Ishikawa (cell line): ENCODE data around the gene ALOX12B.

Experiments
- CEBPB ChIP-seq: IDR thresholded peaks from 2 replicates; pipeline ENCODE4 v1.6.1; 2012
- CREB1 ChIP-seq: IDR thresholded peaks from 2 replicates; pipeline ENCODE4 v1.6.1; 2012; ENCODE audit warnings: low read depth
- EGR1 ChIP-seq: IDR thresholded peaks from 2 replicates; pipeline ENCODE4 v1.6.1; 2012
- EP300 ChIP-seq: IDR thresholded peaks from 2 replicates; pipeline ENCODE4 v1.6.1; 2012; ENCODE audit warnings: borderline replicate concordance
- FOXM1 ChIP-seq: IDR thresholded peaks from 2 replicates; pipeline ENCODE4 v1.6.1; 2012; ENCODE audit warnings: low read depth, borderline replicate concordance
- MAX ChIP-seq: IDR thresholded peaks from 2 replicates; pipeline ENCODE4 v1.6.1; 2012
- NFIC ChIP-seq: IDR thresholded peaks from 2 replicates; pipeline ENCODE4 v1.6.1; 2012
- RAD21 ChIP-seq: IDR thresholded peaks from 2 replicates; pipeline ENCODE4 v1.6.1; 2012; ENCODE audit warnings: low read depth
- REST ChIP-seq: IDR thresholded peaks from 2 replicates; pipeline ENCODE4 v1.6.1; 2012; ENCODE audit warnings: low read depth, mild to moderate bottlenecking
- TAF1 ChIP-seq: IDR thresholded peaks from 2 replicates; pipeline ENCODE4 v1.6.1; 2012; ENCODE audit warnings: low read depth, mild to moderate bottlenecking
- TCF12 ChIP-seq: IDR thresholded peaks from 2 replicates; pipeline ENCODE4 v1.6.1; 2012; ENCODE audit warnings: low read depth
- TEAD4 ChIP-seq: IDR thresholded peaks from 2 replicates; pipeline ENCODE4 v1.6.1; 2012
- USF1 ChIP-seq: IDR thresholded peaks from 2 replicates; pipeline ENCODE4 v1.6.1; 2012
- YY1 ChIP-seq: IDR thresholded peaks from 2 replicates; pipeline ENCODE4 v1.6.1; 2012; ENCODE audit warnings: low read depth
- ZBTB7A ChIP-seq: IDR thresholded peaks from 2 replicates; pipeline ENCODE4 v1.6.1; 2012; ENCODE audit warnings: low read depth

Gene ALOX12B

GRCh38 chr17:8121681-8122421 lies 34.3 kb upstream of the ALOX12B start:
- TF ChIP-seq CREB1: no peak
- peak; percentile 77 for TF ChIP-seq MAX
- peak; percentile 66 for TF ChIP-seq RAD21
- no peak for TF ChIP-seq USF1
- no peak; the same call in 1 of the 2 replicates for TF ChIP-seq EP300
- TF ChIP-seq TEAD4: no peak
- no peak for TF ChIP-seq REST
- no peak for TF ChIP-seq EGR1
- peak; percentile 39; the same call in 1 of the 2 replicates for TF ChIP-seq TCF12
- no peak for TF ChIP-seq CEBPB
- TF ChIP-seq TAF1: no peak
- no peak for TF ChIP-seq FOXM1
- TF ChIP-seq YY1: no peak
- TF ChIP-seq NFIC: no peak
- peak; percentile 82; the same call in 1 of the 2 replicates for TF ChIP-seq ZBTB7A

GRCh38 chr17:8121407-8121680 lies 33.8 kb upstream of the ALOX12B start:
- TF ChIP-seq FOXM1 (no peak), TAF1 (no peak), ZBTB7A (no peak), REST (no peak), EP300 (no peak), RAD21 (no peak), YY1 (no peak), CEBPB (no peak), USF1 (no peak), CREB1 (no peak), TCF12 (no peak)

GRCh38 chr17:8120520-8121406 lies 33.2 kb upstream of the ALOX12B start:
- TF ChIP-seq CEBPB: peak; percentile 75
- TF ChIP-seq RAD21: no peak
- TF ChIP-seq MAX: peak; percentile 30
- no peak for TF ChIP-seq EGR1
- 0 out of 2 replicates have a peak, but pooled peaks have one; percentile 42 for TF ChIP-seq TCF12
- TF ChIP-seq EP300: no peak; the same call in 1 of the 2 replicates
- TF ChIP-seq FOXM1: no peak
- no peak for TF ChIP-seq TAF1
- TF ChIP-seq USF1: peak; percentile 15; the same call in 1 of the 2 replicates
- no peak for TF ChIP-seq CREB1
- TF ChIP-seq REST: no peak
- 0 out of 2 replicates have a peak, but pooled peaks have one; percentile 53 for TF ChIP-seq ZBTB7A
- TF ChIP-seq YY1: no peak; the same call in 1 of the 2 replicates
- no peak for TF ChIP-seq NFIC
- peak; percentile 94 for TF ChIP-seq TEAD4
